Activated CD8-positive, alpha-beta T cell treated with anti-CD3 and anti-CD28 coated beads, Interleukin-2, amount 10 ng/mL, durations not matched to agents 7 days and 5 days (primary cell): Measurements from ENCODE around the gene REG4. TPM values are rescaled to one million over a fixed set of nuclear protein-coding genes. Genes with fewer than 3 reads are reported as not detected.
"Not testable (repeated sequence)": the region's sequence is repeated elsewhere in the genome, so short reads cannot be mapped to it uniquely, and the experiment has no call there.

Source experiments
- ATAC-seq: fragments of 150-1000 bp; cut with Tn5 transposase; one replicate; pipeline ENCODE4 v1.10.0; 2021; ENCODE audit warnings: moderate library complexity
- CTCF ChIA-PET: fragments of 350-600 bp; sonication (Branson Sonifier 250); formaldehyde crosslinking; loops from one replicate; lab custom pipeline; 2021; ENCODE audit warnings: antibody characterized with exemption; lab: Charles Lee
- POLR2A ChIA-PET: fragments of 350-600 bp; sonication (Branson Sonifier 250); formaldehyde crosslinking; loops from one replicate; lab custom pipeline; 2021; ENCODE audit warnings: antibody characterized with exemption; lab: Charles Lee
- DNase-seq: peaks from one replicate; pipeline ENCODE4 v3.0.0-alpha.2; 2020
- H3K27ac Mint-ChIP-seq: one replicate; pipeline ENCODE4 v1.8.0; 2021; ENCODE audit warnings: mild to moderate bottlenecking, mixed read lengths
- H3K27me3 Mint-ChIP-seq: one replicate; pipeline ENCODE4 v1.8.0; 2021; ENCODE audit warnings: low read depth, mixed read lengths
- H3K36me3 Mint-ChIP-seq: one replicate; pipeline ENCODE4 v1.8.0; 2021; ENCODE audit warnings: low read depth, mixed read lengths
- H3K4me1 Mint-ChIP-seq: one replicate; pipeline ENCODE4 v1.8.0; 2021; ENCODE audit warnings: low read depth, mixed read lengths
- H3K4me3 Mint-ChIP-seq: one replicate; pipeline ENCODE4 v1.8.0; 2021; ENCODE audit warnings: mild to moderate bottlenecking, mixed read lengths
- H3K9me3 Mint-ChIP-seq: one replicate; pipeline ENCODE4 v1.8.0; 2022; ENCODE audit warnings: mixed read lengths; ENCODE audit not compliant: insufficient read depth
- total RNA-seq, 2 experiments: library from RNA; stranded (reverse); gene quantifications; one replicate each; pipeline ENCODE4 v1.2.3, GENCODE V29; 2021

The REG4 gene
- 10 to 100 TPM; 14.6 to 15.3 TPM for total RNA-seq

GRCh38 chr1:119811387-119811786 is at the start of gene REG4:
Gene REG4 (minus strand): TSS chr1:119811460. CDS start chr1:119808769, 2,691 bp downstream.
- ATAC-seq, result no peak

GRCh38 chr1:119859647-119860046 is 48.4 kb upstream of the REG4 start:
- ATAC-seq (peak; percentile 81), DNase-seq (peak; percentile 44)
- no peaks in the 10 kb centered on the region for H3K36me3 Mint-ChIP-seq
- H3K27ac Mint-ChIP-seq, result peak overlapping the region; percentile 79
- H3K9me3 Mint-ChIP-seq, result no peaks in the 10 kb centered on the region
- ChIA-PET POLR2A (interaction anchor here (1.0 kb wide), 1 partner anchor 9 kb away, joined by 3 read pairs; no protein-coding TSS in a partner anchor), CTCF (interaction anchor here (1.0 to 2.3 kb wide), 5 partner anchors 9 to 115 kb away, joined by 3 to 7 read pairs (median 4); no protein-coding TSS in a partner anchor)
- peaks cover 16% of the 10 kb centered on the region for H3K27me3 Mint-ChIP-seq
- H3K4me1 Mint-ChIP-seq, result peaks cover 22% of the 10 kb centered on the region
- H3K4me3 Mint-ChIP-seq, result no peak overlapping the region

More at GRCh38 chr1:119811387-119811786, at the start of gene REG4:
- no peaks in the 10 kb centered on the region for H3K9me3 Mint-ChIP-seq
- no peak within 1 kb of the TSS for H3K4me3 Mint-ChIP-seq
- CTCF ChIA-PET, result interaction anchor here (1.1 to 2.2 kb wide), 4 partner anchors 16 to 74 kb away, joined by 3 to 9 read pairs (median 4); no protein-coding TSS in a partner anchor
- DNase-seq, result no peak
- peaks cover 9% of the 10 kb centered on the region for H3K4me1 Mint-ChIP-seq
- no peak within 1 kb of the TSS for H3K27ac Mint-ChIP-seq
- H3K27me3 Mint-ChIP-seq, result peaks cover 49% of the 10 kb centered on the region
- no peaks in the 10 kb centered on the region for H3K36me3 Mint-ChIP-seq
- POLR2A ChIA-PET, result no interaction called here

DNA sequence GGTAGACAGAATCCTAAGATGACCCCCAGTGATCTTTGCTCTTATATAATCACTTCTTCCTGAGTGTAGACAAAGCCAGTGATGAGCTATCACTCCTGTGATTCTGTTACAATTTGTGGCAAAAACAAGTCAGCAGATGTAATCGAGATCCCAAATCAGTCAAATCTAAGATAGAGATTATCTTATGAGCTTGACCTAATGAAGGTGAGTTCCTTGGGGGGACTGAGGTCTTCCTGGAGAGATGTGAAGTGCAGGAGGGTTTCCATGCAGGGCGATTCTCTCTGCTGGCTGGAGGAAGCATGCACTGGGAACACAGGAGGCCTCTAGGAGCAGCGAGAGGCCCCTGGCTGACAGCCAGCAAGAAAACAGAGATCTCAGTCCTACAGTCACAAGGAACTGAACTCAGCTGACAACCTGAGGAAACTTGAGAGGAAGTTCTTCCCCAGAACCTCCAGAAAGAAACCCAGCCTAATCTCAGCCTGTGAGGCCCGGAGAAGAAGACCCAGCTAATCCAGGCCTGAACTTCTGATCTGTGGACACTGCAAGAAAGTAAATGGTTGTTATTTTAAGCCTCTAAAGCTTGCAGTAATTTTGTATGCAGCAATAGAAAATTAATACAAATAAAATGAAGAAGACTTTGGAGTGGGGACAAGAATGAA is 47.4 kb upstream of the REG4 start:
- ATAC-seq, H3K9me3 Mint-ChIP-seq, H3K36me3 Mint-ChIP-seq, DNase-seq, POLR2A ChIA-PET, H3K4me3 Mint-ChIP-seq: not testable (repeated sequence)
- Mint-ChIP-seq H3K27me3 (peaks cover 10% of the 10 kb centered on the region), H3K27ac (peak overlapping the region; percentile 55), H3K4me1 (peaks cover 22% of the 10 kb centered on the region)
- CTCF ChIA-PET, result interaction anchor here (1.5 to 2.3 kb wide), 5 partner anchors 11 to 114 kb away, joined by 3 to 7 read pairs (median 4); no protein-coding TSS in a partner anchor

DNA sequence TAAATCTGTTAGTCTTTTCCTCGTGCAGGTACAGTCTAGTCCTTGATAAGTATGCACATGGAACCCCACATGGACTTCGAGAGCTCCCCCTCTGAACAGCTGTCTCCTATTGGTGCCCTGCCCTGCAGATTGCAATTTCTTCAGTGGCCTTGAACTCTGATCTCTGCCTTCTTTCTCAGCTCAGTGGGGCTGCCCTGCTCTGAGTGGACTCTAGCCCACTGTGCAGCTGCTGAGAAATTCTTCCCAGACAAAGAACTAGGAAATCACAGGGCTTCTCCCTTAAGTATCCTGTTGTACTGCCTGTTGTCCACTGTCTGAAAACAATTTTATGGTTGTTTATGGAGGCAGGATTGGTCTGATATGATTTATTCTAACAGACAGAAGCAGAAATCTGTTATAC is 46.9 kb upstream of the REG4 start:
- Mint-ChIP-seq H3K4me1 (peaks cover 22% of the 10 kb centered on the region), H3K4me3 (no peak overlapping the region), H3K27ac (no peak overlapping the region), H3K9me3 (no peaks in the 10 kb centered on the region), H3K36me3 (no peaks in the 10 kb centered on the region), H3K27me3 (peaks cover 8% of the 10 kb centered on the region)
- CTCF ChIA-PET, result interaction anchor here (1.7 to 2.3 kb wide), 2 partner anchors 12 to 14 kb away, joined by 4 to 7 read pairs; no protein-coding TSS in a partner anchor
- DNase-seq (no peak), ATAC-seq (no peak)
- POLR2A ChIA-PET, result no interaction called here

GRCh38 chr1:119853155-119853554 is 41.9 kb upstream of the REG4 start:
- POLR2A ChIA-PET, result no interaction called here
- H3K27ac Mint-ChIP-seq, result no peak overlapping the region
- H3K4me1 Mint-ChIP-seq, result no peaks in the 10 kb centered on the region
- peaks cover 2% of the 10 kb centered on the region for H3K27me3 Mint-ChIP-seq
- H3K4me3 Mint-ChIP-seq, result no peak overlapping the region
- H3K9me3 Mint-ChIP-seq, result no peaks in the 10 kb centered on the region
- CTCF ChIA-PET, result no interaction called here
- DNase-seq, result no peak
- no peak for ATAC-seq
- H3K36me3 Mint-ChIP-seq, result no peaks in the 10 kb centered on the region

GRCh38 chr1:119844206-119844605 is 32.9 kb upstream of the REG4 start:
- H3K4me1 Mint-ChIP-seq, H3K27ac Mint-ChIP-seq, DNase-seq, ATAC-seq, POLR2A ChIA-PET, H3K4me3 Mint-ChIP-seq, H3K36me3 Mint-ChIP-seq, H3K9me3 Mint-ChIP-seq: not testable (repeated sequence)
- CTCF ChIA-PET, result interaction anchor here (1.1 to 2.5 kb wide), 5 partner anchors 15 to 49 kb away, joined by 3 to 9 read pairs (median 6); no protein-coding TSS in a partner anchor
- peaks cover 31% of the 10 kb centered on the region for H3K27me3 Mint-ChIP-seq

DNA sequence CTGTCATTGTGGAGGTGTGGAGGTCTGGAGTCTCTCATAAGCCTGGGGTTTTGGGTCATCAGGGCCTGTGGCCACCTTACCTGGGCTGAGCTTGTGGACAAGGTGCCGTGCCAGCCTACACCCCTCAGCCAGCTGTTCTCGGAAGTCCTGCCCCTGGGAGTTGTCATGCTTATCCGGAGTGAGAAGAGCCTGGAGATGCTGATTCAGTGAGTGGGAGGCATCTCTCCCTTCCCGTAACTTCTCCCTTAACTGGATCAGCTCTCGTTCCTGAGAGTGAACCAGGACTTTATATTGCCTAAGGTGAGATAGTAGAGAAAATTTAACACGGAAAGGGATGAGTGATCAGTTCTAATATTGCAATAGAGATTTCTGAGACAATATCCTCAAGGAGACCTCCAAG is 30.0 kb upstream of the REG4 start:
- CTCF ChIA-PET, result interaction anchor here (1.0 kb wide), 1 partner anchor 97 kb away, joined by 3 read pairs; no protein-coding TSS in a partner anchor
- no peak for ATAC-seq
- POLR2A ChIA-PET, result no interaction called here

DNA sequence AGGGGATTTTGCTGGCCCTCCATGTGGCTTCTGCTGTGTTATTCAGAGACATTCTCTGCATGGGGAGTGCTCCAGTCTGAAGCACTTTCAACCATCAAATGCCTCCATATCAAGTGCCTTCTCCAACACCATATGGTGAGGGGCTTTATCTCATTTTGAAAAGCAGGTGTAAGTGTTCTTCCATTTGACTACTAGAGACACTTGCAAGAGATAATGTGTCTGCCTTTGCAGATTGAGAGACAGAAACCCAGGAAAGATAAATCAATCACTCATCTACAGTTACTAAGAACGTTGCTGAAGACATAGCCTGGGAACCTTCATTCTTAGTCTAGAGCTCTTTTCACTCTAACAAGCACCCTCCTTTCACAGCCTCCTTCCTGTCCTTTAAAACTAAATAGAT is 29.5 kb upstream of the REG4 start:
- H3K4me3 Mint-ChIP-seq, result no peak overlapping the region
- H3K4me1 Mint-ChIP-seq, result no peaks in the 10 kb centered on the region
- H3K36me3 Mint-ChIP-seq, result no peaks in the 10 kb centered on the region
- no peak overlapping the region for H3K27ac Mint-ChIP-seq
- no peaks in the 10 kb centered on the region for H3K9me3 Mint-ChIP-seq
- DNase-seq (no peak), ATAC-seq (no peak)
- ChIA-PET POLR2A (no interaction called here), CTCF (interaction anchor here (1.0 kb wide), 1 partner anchor 96 kb away, joined by 3 read pairs; no protein-coding TSS in a partner anchor)
- peaks cover 33% of the 10 kb centered on the region for H3K27me3 Mint-ChIP-seq

More for the DNA sequence above, 30.0 kb upstream of the REG4 start:
- H3K27ac Mint-ChIP-seq, result no peak overlapping the region
- no peak overlapping the region for H3K4me3 Mint-ChIP-seq
- no peak for DNase-seq
- no peaks in the 10 kb centered on the region for H3K4me1 Mint-ChIP-seq
- H3K27me3 Mint-ChIP-seq, result peaks cover 32% of the 10 kb centered on the region
- H3K9me3 Mint-ChIP-seq, result no peaks in the 10 kb centered on the region
- H3K36me3 Mint-ChIP-seq, result no peaks in the 10 kb centered on the region

GRCh38 chr1:119838236-119838635 is 27.0 kb upstream of the REG4 start:
- Mint-ChIP-seq H3K27ac (no peak overlapping the region), H3K9me3 (no peaks in the 10 kb centered on the region), H3K4me3 (no peak overlapping the region), H3K27me3 (peaks cover 40% of the 10 kb centered on the region), H3K4me1 (no peaks in the 10 kb centered on the region), H3K36me3 (no peaks in the 10 kb centered on the region)
- ChIA-PET POLR2A (no interaction called here), CTCF (interaction anchor here (1.1 kb wide), 1 partner anchor 36 kb away, joined by 3 read pairs; no protein-coding TSS in a partner anchor)
- DNase-seq, result no peak
- ATAC-seq, result no peak

- Mint-ChIP-seq H3K9me3 (no peaks in the 10 kb centered on the region), H3K27ac (no peak overlapping the region), H3K36me3 (no peaks in the 10 kb centered on the region), H3K27me3 (peaks cover 40% of the 10 kb centered on the region), H3K4me3 (no peak overlapping the region), H3K4me1 (no peaks in the 10 kb centered on the region)
- ChIA-PET CTCF (interaction anchor here (0.7 to 1.2 kb wide), 2 partner anchors 10 to 12 kb away, joined by 3 read pairs; no protein-coding TSS in a partner anchor), POLR2A (no interaction called here)
- DNase-seq (no peak), ATAC-seq (no peak)
Measured at GRCh38 chr1:119834990-119835389, 23.7 kb upstream of the REG4 start.

GRCh38 chr1:119831027-119831426 is 19.8 kb upstream of the REG4 start:
- no peak for ATAC-seq
- Mint-ChIP-seq H3K36me3 (no peaks in the 10 kb centered on the region), H3K4me3 (no peak overlapping the region), H3K9me3 (no peaks in the 10 kb centered on the region), H3K27me3 (peaks cover 51% of the 10 kb centered on the region), H3K27ac (no peak overlapping the region), H3K4me1 (no peaks in the 10 kb centered on the region)
- ChIA-PET POLR2A (no interaction called here), CTCF (no interaction called here)
- no peak for DNase-seq

GRCh38 chr1:119829625-119830024 is 18.4 kb upstream of the REG4 start:
- Mint-ChIP-seq H3K27ac (no peak overlapping the region), H3K36me3 (no peaks in the 10 kb centered on the region), H3K4me3 (no peak overlapping the region), H3K27me3 (peaks cover 42% of the 10 kb centered on the region), H3K4me1 (no peaks in the 10 kb centered on the region), H3K9me3 (no peaks in the 10 kb centered on the region)
- DNase-seq (no peak), ATAC-seq (no peak)
- ChIA-PET POLR2A (no interaction called here), CTCF (interaction anchor here (1.2 kb wide), 1 partner anchor 10 kb away, joined by 3 read pairs; no protein-coding TSS in a partner anchor)
